HAP-1 (cell line): ENCODE data around the gene DNA2.

Source experiments
- DNase-seq, 2 experiments: peaks; one replicate each; pipeline ENCODE4 v3.0.0-alpha.2; 2016 to 2020; ENCODE audit warnings: low spot score in 2 of 2
- H3K27me3 ChIP-seq: fragments of 250-450 bp; sonication (Bioruptor Pico); 2 replicates; pipeline ENCODE4 v1.5.1; 2020; ENCODE audit warnings: low read depth, mild to moderate bottlenecking, moderate library complexity
- H3K36me3 ChIP-seq: fragments of 250-450 bp; sonication (Bioruptor Pico); replicated peaks from 2 replicates; pipeline ENCODE4 v1.5.1; 2020; ENCODE audit warnings: mild to moderate bottlenecking
- H3K4me1 ChIP-seq: fragments of 250-450 bp; sonication (Bioruptor Pico); 2 replicates; pipeline ENCODE4 v1.5.1; 2020; ENCODE audit warnings: mild to moderate bottlenecking
- H3K4me3 ChIP-seq: fragments of 250-450 bp; sonication (Bioruptor Pico); 2 replicates; pipeline ENCODE4 v1.5.1; 2020; ENCODE audit warnings: mild to moderate bottlenecking, moderate library complexity
- H3K9me3 ChIP-seq: fragments of 250-450 bp; sonication (Bioruptor Pico); 2 replicates; pipeline ENCODE4 v1.5.1; 2020; ENCODE audit warnings: mild to moderate bottlenecking, moderate library complexity
- in situ Hi-C: fragments of 300-500 bp; cut with MboI; formaldehyde crosslinking; loops from 3 replicates; pipeline ENCODE4 v1.14.3; 2020; ENCODE audit warnings: low sequenced_read_pairs, inconsistent platforms, mixed read lengths

The DNA2 gene

DNA sequence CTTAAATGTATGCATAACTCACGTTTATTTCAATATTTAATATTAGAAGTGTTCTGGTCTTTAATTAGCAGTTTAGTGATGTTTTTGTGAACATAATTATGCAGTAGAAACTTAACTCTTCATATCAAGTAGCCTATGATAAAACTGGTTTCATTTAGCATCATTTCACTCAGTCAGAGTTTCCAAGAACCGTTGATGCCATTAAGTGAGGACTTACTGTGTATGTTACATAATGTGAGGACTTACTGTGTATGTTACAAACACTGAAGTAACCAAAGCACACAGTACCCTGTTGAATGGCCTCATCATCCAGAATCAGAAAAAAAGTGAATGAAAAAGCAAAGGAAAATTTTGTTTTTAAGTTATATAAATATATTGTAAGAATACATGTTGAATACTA, 106.2 kb downstream of the DNA2 start:
- Histone ChIP-seq H3K36me3 (peaks cover 14% of the 10 kb centered on the region), H3K9me3 (no peaks in the 10 kb centered on the region), H3K4me1 (no peaks in the 10 kb centered on the region; the same call in none of the 2 replicates), H3K4me3 (no peak overlapping the region), H3K27me3 (no peaks in the 10 kb centered on the region)
- in situ Hi-C loops = no loop called here
- DNase-seq = no peak

DNA sequence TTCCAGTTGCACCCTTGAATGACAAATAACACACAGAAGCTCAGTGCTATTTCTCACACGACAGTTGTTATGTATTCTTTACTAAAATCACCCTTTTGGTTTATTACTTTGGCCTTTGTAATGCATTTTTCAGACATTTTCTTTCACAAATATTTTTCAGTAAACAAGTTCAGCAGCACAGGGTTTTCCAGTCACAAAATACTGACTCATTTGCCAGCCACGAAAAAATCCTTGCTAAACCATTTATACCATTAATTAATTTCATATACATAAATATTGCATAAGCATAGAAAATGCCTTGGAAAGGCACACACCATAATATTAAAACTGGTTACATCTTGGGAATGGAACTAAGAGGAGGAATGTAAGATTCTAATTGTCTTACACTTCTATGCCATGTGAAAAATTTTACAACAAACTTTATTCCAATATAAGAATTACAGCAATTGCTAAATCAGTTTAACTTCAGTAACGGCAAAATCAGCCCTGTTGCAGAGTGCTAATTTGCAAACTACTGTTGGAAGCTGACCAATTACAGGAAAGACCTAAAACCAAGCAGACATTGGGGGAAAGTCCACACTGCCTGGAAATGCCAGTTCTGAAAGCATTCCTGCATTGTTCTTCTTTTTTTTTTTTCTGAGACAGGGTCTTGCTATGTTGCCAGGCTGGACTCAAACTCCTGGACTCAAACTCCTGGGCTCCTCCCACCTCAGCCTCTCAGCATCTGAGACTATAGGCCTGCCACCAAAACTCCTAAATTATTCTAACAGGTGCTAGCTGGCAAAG, 107.5 kb downstream of the DNA2 start:
- DNase-seq = no peak
- no peaks in the 10 kb centered on the region for H3K9me3 ChIP-seq
- H3K36me3 ChIP-seq = peaks cover 14% of the 10 kb centered on the region
- H3K27me3 ChIP-seq = no peaks in the 10 kb centered on the region
- H3K4me3 ChIP-seq = no peak overlapping the region
- no peaks in the 10 kb centered on the region; the same call in none of the 2 replicates for H3K4me1 ChIP-seq
- in situ Hi-C loops = no loop called here
